ENCODE measurements around the gene MATN4.
A peak's percentile ranks its signal among the peaks of the same experiment; 100 is the strongest.

GRCh38 chr20:45342855-45343531 is 34.9 kb upstream of the MATN4 start:
- TF ChIP-seq PTBP1 (IDR thresholded peaks at IDR 0.05; ENCODE audit: low read depth, low read length, poor library complexity, severe bottlenecking) (no peak), ZNF24 (IDR thresholded peaks at IDR 0.05) (no peak), RFX5 (IDR thresholded peaks at IDR 0.05; ENCODE audit: low read depth, low read length) (no peak), ZNF564 (CRISPR knock-in tag; IDR thresholded peaks at IDR 0.05) (no peak), MTA1 (CRISPR knock-in tag; IDR thresholded peaks at IDR 0.05; ENCODE audit: borderline replicate concordance) (0 out of 2 replicates have a peak, but pooled peaks have one; percentile 24), HDAC6 (IDR thresholded peaks at IDR 0.05; ENCODE audit: low read depth, low read length) (no peak), ZNF264 (CRISPR knock-in tag; IDR thresholded peaks at IDR 0.05) (peak; percentile 50; the same call in 1 of the 2 replicates), SMC3 (IDR thresholded peaks at IDR 0.05; ENCODE audit: low read length) (no peak; the same call in 1 of the 2 replicates), FOXM1 (CRISPR knock-in tag; IDR thresholded peaks at IDR 0.05) (no peak), CTCF (CRISPR knock-in tag; IDR thresholded peaks at IDR 0.05) (no peak), ZBTB1 (CRISPR knock-in tag; IDR thresholded peaks at IDR 0.05; ENCODE audit: borderline replicate concordance) (no peak), KLF16 (CRISPR knock-in tag; IDR thresholded peaks at IDR 0.05) (no peak), DDIT3 (CRISPR knock-in tag; IDR thresholded peaks at IDR 0.05) (no peak), ZNF558 (CRISPR knock-in tag; IDR thresholded peaks at IDR 0.05; ENCODE audit: borderline replicate concordance) (no peak; the same call in 1 of the 2 replicates)
